ENCODE results near the gene UBASH3B.

DNA sequence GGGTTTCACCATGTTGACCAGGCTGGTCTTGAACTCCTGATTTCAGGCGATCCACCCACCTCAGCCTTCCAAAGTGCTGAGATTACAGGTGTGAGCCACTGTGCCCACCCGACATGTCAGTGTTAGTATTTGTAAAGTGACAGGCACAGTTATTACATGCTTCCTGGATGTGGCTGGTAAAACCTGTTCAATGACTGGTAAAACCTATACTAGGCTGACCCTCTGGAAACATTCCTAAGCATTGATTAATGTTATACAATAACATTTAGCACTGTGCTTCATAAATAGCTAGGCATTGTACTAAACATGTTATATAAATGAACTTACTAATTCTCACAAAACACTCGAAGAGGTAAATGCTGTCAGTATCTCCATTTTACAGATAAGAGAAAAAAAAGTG, 206.1 kb downstream of the UBASH3B start:
- TF ChIP-seq, protein P1, sequence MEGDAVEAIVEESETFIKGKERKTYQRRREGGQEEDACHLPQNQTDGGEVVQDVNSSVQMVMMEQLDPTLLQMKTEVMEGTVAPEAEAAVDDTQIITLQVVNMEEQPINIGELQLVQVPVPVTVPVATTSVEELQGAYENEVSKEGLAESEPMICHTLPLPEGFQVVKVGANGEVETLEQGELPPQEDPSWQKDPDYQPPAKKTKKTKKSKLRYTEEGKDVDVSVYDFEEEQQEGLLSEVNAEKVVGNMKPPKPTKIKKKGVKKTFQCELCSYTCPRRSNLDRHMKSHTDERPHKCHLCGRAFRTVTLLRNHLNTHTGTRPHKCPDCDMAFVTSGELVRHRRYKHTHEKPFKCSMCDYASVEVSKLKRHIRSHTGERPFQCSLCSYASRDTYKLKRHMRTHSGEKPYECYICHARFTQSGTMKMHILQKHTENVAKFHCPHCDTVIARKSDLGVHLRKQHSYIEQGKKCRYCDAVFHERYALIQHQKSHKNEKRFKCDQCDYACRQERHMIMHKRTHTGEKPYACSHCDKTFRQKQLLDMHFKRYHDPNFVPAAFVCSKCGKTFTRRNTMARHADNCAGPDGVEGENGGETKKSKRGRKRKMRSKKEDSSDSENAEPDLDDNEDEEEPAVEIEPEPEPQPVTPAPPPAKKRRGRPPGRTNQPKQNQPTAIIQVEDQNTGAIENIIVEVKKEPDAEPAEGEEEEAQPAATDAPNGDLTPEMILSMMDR (conservative IDR thresholded peaks at IDR 0.05), result no peak
- TF ChIP-seq EZH2 (IDR thresholded peaks at IDR 0.05; ENCODE audit: low read depth), result no peak

All from PC-9 (cell line).